GM12801 (cell line): ENCODE data around the gene RADIL.

Experiments
- TF ChIP-seq, protein P1 (sequence below): IDR thresholded peaks from one replicate; pipeline ENCODE4 v1.5.1; 2011; ENCODE audit warnings: control low read depth; ENCODE audit not compliant: insufficient read length; ENCODE audit errors: extremely low read depth

Gene RADIL

GRCh38 chr7:4764402-4765007 lies 119.0 kb downstream of the RADIL start:
- TF ChIP-seq, protein P1, sequence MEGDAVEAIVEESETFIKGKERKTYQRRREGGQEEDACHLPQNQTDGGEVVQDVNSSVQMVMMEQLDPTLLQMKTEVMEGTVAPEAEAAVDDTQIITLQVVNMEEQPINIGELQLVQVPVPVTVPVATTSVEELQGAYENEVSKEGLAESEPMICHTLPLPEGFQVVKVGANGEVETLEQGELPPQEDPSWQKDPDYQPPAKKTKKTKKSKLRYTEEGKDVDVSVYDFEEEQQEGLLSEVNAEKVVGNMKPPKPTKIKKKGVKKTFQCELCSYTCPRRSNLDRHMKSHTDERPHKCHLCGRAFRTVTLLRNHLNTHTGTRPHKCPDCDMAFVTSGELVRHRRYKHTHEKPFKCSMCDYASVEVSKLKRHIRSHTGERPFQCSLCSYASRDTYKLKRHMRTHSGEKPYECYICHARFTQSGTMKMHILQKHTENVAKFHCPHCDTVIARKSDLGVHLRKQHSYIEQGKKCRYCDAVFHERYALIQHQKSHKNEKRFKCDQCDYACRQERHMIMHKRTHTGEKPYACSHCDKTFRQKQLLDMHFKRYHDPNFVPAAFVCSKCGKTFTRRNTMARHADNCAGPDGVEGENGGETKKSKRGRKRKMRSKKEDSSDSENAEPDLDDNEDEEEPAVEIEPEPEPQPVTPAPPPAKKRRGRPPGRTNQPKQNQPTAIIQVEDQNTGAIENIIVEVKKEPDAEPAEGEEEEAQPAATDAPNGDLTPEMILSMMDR = no peak

DNA sequence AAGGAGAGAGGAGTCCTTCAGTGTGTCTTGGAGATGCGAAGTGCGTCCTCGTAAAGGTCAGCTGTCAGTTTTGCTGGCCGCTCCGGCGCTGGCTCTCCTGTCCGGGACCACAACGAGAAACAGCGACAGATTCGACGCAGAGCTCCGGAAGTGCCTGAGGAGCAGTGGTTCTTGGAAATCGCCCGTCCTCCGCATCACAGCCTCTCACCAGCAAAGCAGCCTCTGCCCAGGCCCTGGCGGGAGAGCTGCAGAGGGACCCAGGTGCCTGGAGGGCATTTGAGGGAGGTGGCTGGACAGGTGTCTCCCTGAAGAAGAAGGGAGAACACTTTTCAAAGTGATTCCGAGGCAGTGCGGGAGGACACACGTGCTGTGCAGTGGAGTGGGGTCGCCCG lies 119.7 kb downstream of the RADIL start:
- TF ChIP-seq, protein P1 = no peak

DNA sequence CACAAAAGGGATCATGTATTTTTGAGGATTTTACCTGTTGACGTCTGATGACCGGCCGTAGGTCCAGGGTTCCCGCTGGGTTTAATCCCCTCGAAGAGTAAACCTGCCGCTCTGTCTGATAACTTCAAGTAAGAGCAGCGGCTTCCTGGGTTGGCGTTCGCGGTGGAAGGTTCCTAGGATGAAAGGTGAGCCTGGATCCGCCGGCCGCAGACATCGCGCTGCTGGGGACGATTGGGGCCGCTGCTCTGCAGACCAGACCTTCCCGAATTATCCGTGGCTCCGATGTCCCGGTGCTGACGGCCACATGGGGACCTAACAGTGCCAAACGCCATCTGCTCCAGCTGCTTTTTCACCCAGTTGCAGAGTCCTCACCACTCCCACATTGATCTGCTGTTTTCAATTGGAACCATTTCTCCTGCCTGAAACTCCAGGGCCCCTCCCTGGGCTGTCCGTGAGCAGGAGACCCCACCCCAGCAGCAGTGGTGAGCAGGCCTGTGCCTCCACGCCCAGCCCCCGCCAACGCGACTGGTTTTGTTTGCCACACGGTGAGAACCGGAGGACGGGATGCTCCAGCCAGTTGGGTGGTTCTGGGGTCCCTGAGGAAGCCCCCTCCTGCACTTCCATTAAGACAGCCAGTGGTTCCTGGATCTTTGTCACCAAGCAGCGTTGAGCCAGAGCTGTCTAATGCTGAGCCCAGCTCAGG lies 120.3 kb downstream of the RADIL start:
- TF ChIP-seq, protein P1 = no peak

DNA sequence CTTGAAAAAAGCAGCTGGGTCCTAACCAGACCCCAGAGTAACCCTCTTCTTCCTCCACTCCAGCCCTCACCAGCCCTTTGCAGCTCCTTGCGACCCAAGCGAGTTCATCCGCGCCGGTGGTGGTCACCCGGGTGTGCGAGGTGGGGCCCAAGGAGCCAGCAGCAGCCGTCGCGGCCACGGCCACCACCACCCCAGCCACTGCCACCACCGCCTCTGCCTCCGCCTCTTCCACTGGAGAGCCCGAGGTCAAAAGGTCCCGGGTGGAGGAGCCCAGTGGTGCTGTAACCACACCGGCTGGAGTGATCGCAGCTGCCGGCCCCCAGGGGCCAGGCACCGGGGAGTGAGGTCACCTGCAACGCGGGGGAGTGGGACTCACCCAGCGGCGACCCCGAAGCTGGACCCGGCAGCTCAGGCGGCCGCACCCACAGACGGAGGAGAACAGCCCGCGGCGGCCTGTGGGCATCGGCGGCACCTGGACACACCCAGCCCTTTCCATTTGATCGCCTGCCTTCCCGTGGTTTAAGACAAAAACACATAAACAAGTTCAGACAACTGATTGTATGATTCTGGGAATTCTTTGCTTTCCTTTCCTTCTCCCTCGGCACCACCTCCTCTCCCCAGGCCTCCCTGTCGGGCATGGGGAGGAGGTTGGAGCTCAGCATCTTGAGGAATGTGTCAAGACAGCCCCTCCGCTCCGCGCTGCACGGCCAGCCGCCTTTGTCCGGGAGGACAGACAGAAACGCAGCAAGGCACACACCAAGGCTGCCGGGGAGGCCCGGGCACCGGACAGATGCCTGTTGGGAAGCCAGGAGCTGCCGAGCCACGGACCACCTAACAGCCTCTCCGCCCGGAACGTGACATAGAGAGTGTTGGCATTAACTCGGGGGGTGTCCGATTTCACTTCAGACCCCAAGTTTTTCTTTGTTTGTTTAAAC lies 121.1 kb downstream of the RADIL start:
- TF ChIP-seq, protein P1 = no peak

GRCh38 chr7:4760952-4761351 lies 122.6 kb downstream of the RADIL start:
- TF ChIP-seq, protein P1 = no peak

- TF ChIP-seq, protein P1 = no peak
Measured at GRCh38 chr7:4759211-4759610, 124.3 kb downstream of the RADIL start.

- TF ChIP-seq, protein P1 = no peak
Measured at GRCh38 chr7:4758791-4759190, 124.7 kb downstream of the RADIL start.
